ENCODE measurements around the gene GJA10. TPM values are rescaled to one million over a fixed set of nuclear protein-coding genes. Genes with fewer than 3 reads are reported as not detected.
A peak's percentile ranks its signal among the peaks of the same experiment; 100 is the strongest.

Gene GJA10
- total RNA-seq, 2 donors from 2014 or later = not detected

- Histone ChIP-seq H3K9me3 (no peaks in the 10 kb centered on the region), H3K27ac (no peak overlapping the region), H3K4me3 (no peak overlapping the region), H3K4me1 (peaks cover 25% of the 10 kb centered on the region), H3K36me3 (replicated peaks in 1 of 2; ENCODE audit: insufficient read depth in 1 of 2, low read depth in 2 of 2) (no peaks in the 10 kb centered on the region), H3K27me3 (no peaks in the 10 kb centered on the region)
- intact Hi-C loops (cut with DNase I) = no loop called here
- TF ChIP-seq CTCF (IDR thresholded peaks at IDR 0.05) (no peak), POLR2A (IDR thresholded peaks at IDR 0.05) (no peak)
- DNase-seq (no peak), ATAC-seq (no peak)
- whole genome bisulfite sequencing, 2 donors = 91 to 94% methylated on average over 4 of the region's 4 CpGs
Measured at GRCh38 chr6:89944181-89944755, 50.0 kb downstream of the GJA10 start.

- Histone ChIP-seq H3K4me1 (peaks cover 25% of the 10 kb centered on the region), H3K4me3 (no peak overlapping the region), H3K27ac (no peak overlapping the region), H3K27me3 (no peaks in the 10 kb centered on the region), H3K9me3 (no peaks in the 10 kb centered on the region), H3K36me3 (replicated peaks in 1 of 2; ENCODE audit: insufficient read depth in 1 of 2, low read depth in 2 of 2) (no peaks in the 10 kb centered on the region)
- ATAC-seq (no peak), DNase-seq (no peak)
- WGBS, 2 donors = 92 to 100% methylated on average over 1 of the region's 1 CpG
- intact Hi-C loops (cut with DNase I) = no loop called here
- no peak for TF ChIP-seq POLR2A (IDR thresholded peaks at IDR 0.05)
- peak in 3 of 7 experiments; percentile 10 to 34 (median 27) for TF ChIP-seq CTCF (IDR thresholded peaks at IDR 0.05)
Measured at GRCh38 chr6:89944826-89945407, 50.6 kb downstream of the GJA10 start.

Small RNAs within 50 kb of the gene (small RNA-seq; reads per million reads assigned to genes)
- not detected for gene RF00019

Other genes with a start within 250 kb of the GJA10 start
- gene MDN1, start 74.7 kb upstream of the GJA10 start, total RNA-seq = 10 to 100 TPM; 17.9 to 26.7 TPM
- 10 to 100 TPM in 1 of 2 donors, 1 to 10 TPM in 1; 9.9 to 10.1 TPM for gene CASP8AP2, start 64.6 kb upstream of the GJA10 start, total RNA-seq

Data from body of pancreas (tissue), 4 donors.